ENCODE measurements around the gene BCS1L. TPM values are rescaled to one million over a fixed set of nuclear protein-coding genes. Genes with fewer than 3 reads are reported as not detected.
A peak's percentile ranks its signal among the peaks of the same experiment; 100 is the strongest.

BCS1L gene
- total and polyA plus RNA-seq, 7 donors, result 13.4 to 42.5 (median 24.8) TPM

DNA sequence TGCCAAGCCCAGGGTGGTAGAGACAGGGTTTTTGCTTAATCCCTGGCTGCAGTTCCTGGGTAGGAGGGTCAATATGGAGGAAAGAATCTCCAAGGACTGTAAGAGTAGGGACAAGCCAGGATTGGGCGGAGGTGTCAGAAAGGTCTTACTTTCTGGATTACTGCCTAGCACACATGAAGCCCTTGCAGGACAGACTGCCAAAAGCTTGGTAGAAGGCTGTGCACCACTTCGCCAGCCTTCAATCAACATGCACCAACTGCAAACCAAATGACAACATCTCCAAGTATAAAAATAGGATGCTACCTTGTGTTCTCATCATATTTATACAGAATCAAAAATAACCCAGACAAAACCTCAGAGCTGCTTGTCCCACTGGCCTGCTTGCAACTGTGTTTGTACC, 3.7 kb upstream of the BCS1L start:
- Histone ChIP-seq H3K27ac (no peak overlapping the region), H3K27me3 (no peaks in the 10 kb centered on the region), H3K36me3 (peaks cover 0 to 58% (median 32%) of the 10 kb centered on the region in 4 donors), H3K4me3 (no peak overlapping the region), H3K9me3 (no peaks in the 10 kb centered on the region), H3K4me1 (peaks cover 0 to 22% (median 20%) of the 10 kb centered on the region in 4 donors)
- TF ChIP-seq POLR2A (IDR thresholded peaks at IDR 0.05) (no peak), EP300 (IDR thresholded peaks at IDR 0.05) (no peak), POLR2AphosphoS5 (IDR thresholded peaks at IDR 0.05) (no peak)
- TF ChIP-seq, protein P1, sequence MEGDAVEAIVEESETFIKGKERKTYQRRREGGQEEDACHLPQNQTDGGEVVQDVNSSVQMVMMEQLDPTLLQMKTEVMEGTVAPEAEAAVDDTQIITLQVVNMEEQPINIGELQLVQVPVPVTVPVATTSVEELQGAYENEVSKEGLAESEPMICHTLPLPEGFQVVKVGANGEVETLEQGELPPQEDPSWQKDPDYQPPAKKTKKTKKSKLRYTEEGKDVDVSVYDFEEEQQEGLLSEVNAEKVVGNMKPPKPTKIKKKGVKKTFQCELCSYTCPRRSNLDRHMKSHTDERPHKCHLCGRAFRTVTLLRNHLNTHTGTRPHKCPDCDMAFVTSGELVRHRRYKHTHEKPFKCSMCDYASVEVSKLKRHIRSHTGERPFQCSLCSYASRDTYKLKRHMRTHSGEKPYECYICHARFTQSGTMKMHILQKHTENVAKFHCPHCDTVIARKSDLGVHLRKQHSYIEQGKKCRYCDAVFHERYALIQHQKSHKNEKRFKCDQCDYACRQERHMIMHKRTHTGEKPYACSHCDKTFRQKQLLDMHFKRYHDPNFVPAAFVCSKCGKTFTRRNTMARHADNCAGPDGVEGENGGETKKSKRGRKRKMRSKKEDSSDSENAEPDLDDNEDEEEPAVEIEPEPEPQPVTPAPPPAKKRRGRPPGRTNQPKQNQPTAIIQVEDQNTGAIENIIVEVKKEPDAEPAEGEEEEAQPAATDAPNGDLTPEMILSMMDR (IDR thresholded peaks at IDR 0.05), result no peak
- intact Hi-C loops (cut with DNase I), result loop anchor here (10.0 kb wide), 1 partner anchor 251 kb away; no protein-coding TSS in a partner anchor
- no peak for DNase-seq
- 97 to 98% methylated on average over 2 of the region's 2 CpGs for WGBS, 2 donors

DNA sequence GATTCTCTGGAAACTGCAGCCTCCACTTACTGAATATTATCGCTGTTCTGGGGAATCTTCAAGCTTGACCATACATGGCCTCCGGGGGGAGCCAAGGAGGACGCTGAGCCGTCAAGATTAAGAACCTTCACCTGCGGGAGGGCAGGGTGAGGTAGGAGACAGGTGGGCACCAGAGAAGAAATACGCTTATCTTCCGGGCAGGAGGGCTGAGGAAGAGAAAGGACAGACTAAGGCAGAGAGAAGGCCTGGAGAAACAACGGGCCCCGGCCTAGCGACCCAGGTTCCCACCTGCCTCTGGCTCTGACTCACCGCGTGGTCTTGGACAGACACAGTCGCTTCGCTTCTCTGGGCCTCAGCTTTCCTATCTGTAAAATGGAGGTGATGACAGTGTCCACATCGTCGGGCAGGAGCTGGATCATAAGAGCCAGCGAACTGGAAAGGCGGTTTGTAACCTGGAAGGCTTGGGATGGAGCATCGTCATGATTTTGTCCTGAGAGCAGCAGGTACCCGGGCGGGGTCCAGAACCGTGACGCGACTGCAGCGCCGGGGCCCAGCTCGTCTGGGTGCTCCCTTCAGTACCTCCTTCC, 719 bp upstream of the BCS1L start:
- H3K27ac ChIP-seq, result peak overlapping the region; percentile 79 to 81 (median 80)
- intact Hi-C loops (cut with DNase I), result loop anchor here (10.0 kb wide), 1 partner anchor 254 kb away; no protein-coding TSS in a partner anchor

GRCh38 chr2:218659988-218660358, 490 bp downstream of the BCS1L start:
- Histone ChIP-seq H3K9me3 (no peaks in the 10 kb centered on the region), H3K27ac (peak overlapping the region; percentile 79 to 81 (median 80)), H3K4me1 (peaks cover 0 to 22% (median 20%) of the 10 kb centered on the region in 4 donors), H3K36me3 (peaks cover 19 to 54% (median 42%) of the 10 kb centered on the region in 4 donors), H3K27me3 (no peaks in the 10 kb centered on the region), H3K4me3 (peak overlapping the region; percentile 78 to 92 (median 84))
- no peak for DNase-seq
- 14 to 17% methylated on average over 8 of the region's 8 CpGs for WGBS, 2 donors
- intact Hi-C loops (cut with DNase I), result loop anchor here (10.0 kb wide), 1 partner anchor 255 kb away; no protein-coding TSS in a partner anchor
- TF ChIP-seq POLR2A (IDR thresholded peaks at IDR 0.05), result no peak
- TF ChIP-seq EP300 (IDR thresholded peaks at IDR 0.05), result no peak
- TF ChIP-seq, protein P1 (IDR thresholded peaks at IDR 0.05), result no peak
- TF ChIP-seq POLR2AphosphoS5 (IDR thresholded peaks at IDR 0.05), result no peak

More for the DNA sequence above, 719 bp upstream of the BCS1L start:
- 1 to 2% methylated on average over 27 of the region's 27 CpGs for WGBS, 2 donors
- Histone ChIP-seq H3K9me3 (no peaks in the 10 kb centered on the region), H3K36me3 (peaks cover 14 to 54% (median 34%) of the 10 kb centered on the region in 4 donors), H3K4me1 (peaks cover 0 to 22% (median 20%) of the 10 kb centered on the region in 4 donors), H3K4me3 (peak overlapping the region; percentile 78 to 92 (median 84)), H3K27me3 (no peaks in the 10 kb centered on the region)
- DNase-seq, result no peak
- no peak for TF ChIP-seq POLR2A (IDR thresholded peaks at IDR 0.05)
- TF ChIP-seq, protein P1 (IDR thresholded peaks at IDR 0.05), result peak in 1 of 4 experiments; percentile 12

DNA sequence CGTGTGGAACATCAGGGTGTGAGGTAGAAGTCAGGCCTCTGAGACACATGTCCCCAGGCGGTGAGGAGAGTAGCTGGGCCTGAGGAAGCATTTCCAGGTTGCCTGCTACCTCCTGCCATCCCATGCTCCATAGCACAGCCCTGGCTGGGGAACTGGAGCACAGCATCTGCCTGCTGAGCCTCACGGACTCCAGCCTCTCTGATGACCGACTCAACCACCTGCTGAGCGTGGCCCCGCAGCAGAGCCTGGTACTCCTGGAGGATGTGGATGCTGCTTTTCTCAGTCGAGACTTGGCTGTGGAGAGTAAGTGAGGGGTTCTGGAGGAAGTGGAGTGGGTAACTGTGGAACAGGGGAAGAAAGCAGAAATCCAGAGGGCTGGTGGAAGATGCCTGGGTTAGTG, 2.9 kb downstream of the BCS1L start:
- intact Hi-C loops (cut with DNase I), result no loop called here
- H3K27me3 ChIP-seq, result no peaks in the 10 kb centered on the region
- no peaks in the 10 kb centered on the region for H3K9me3 ChIP-seq
- peaks cover 0 to 22% (median 20%) of the 10 kb centered on the region in 4 donors for H3K4me1 ChIP-seq
- peaks cover 31 to 62% (median 46%) of the 10 kb centered on the region in 4 donors for H3K36me3 ChIP-seq
- peak; percentile 42 for DNase-seq
- TF ChIP-seq POLR2A (IDR thresholded peaks at IDR 0.05) (no peak), POLR2AphosphoS5 (IDR thresholded peaks at IDR 0.05) (no peak), EP300 (IDR thresholded peaks at IDR 0.05) (no peak)
- TF ChIP-seq, protein P1 (IDR thresholded peaks at IDR 0.05), result no peak
- no peak overlapping the region for H3K27ac ChIP-seq
- 88 to 92% methylated on average over 7 of the region's 7 CpGs for WGBS, 2 donors
- no peak overlapping the region for H3K4me3 ChIP-seq

All from sigmoid colon (tissue), 7 donors.